Measurements from ENCODE around the gene HOOK2.

The HOOK2 gene

GRCh38 chr19:12782424-12783290, 7.3 kb upstream of the HOOK2 start (continued):
- TF ChIP-seq ZNF23 (tag by site-specific recombination; IDR thresholded peaks at IDR 0.05; ENCODE audit: borderline replicate concordance) (no peak), ZNF324 (tag by site-specific recombination; IDR thresholded peaks at IDR 0.05) (0 out of 2 replicates have a peak, but pooled peaks have one; percentile 24), ZBTB10 (tag by site-specific recombination; IDR thresholded peaks at IDR 0.05) (peak; percentile 77), ZNF169 (tag by site-specific recombination; IDR thresholded peaks at IDR 0.05) (no peak), ZNF138 (tag by site-specific recombination; IDR thresholded peaks at IDR 0.05; ENCODE audit: borderline replicate concordance) (no peak), HOXC10 (CRISPR knock-in tag; IDR thresholded peaks at IDR 0.05) (no peak), ZNF280C (tag by site-specific recombination; IDR thresholded peaks at IDR 0.05) (no peak), ZNF76 (tag by site-specific recombination; IDR thresholded peaks at IDR 0.05; ENCODE audit: borderline replicate concordance, low read depth) (peak; percentile 60; the same call in 1 of the 2 replicates), PRDM2 (tag by site-specific recombination; IDR thresholded peaks at IDR 0.05; ENCODE audit: borderline replicate concordance) (no peak), ZNF391 (tag by site-specific recombination; IDR thresholded peaks at IDR 0.05; ENCODE audit: borderline replicate concordance, low read depth) (peak; percentile 52; the same call in 1 of the 2 replicates), ZSCAN5A (tag by site-specific recombination; IDR thresholded peaks at IDR 0.05) (no peak; the same call in 1 of the 2 replicates), ZNF501 (tag by site-specific recombination; IDR thresholded peaks at IDR 0.05) (no peak), ZEB2 (tag by site-specific recombination; IDR thresholded peaks at IDR 0.05) (peak; percentile 84), ZNF513 (tag by site-specific recombination; IDR thresholded peaks at IDR 0.05) (no peak), PRDM4 (tag by site-specific recombination; IDR thresholded peaks at IDR 0.05) (no peak; the same call in 1 of the 2 replicates), ZNF221 (tag by site-specific recombination; IDR thresholded peaks at IDR 0.05; ENCODE audit: borderline replicate concordance) (no peak), ZFHX2 (tag by site-specific recombination; conservative IDR thresholded peaks at IDR 0.05) (peak; percentile 99), ZNF544 (tag by site-specific recombination; IDR thresholded peaks at IDR 0.05) (no peak)

Data from HEK293 (cell line).